Left lung (tissue), 10 donors: ENCODE results near the gene CAVIN4. TPM values are rescaled to one million over a fixed set of nuclear protein-coding genes. Genes with fewer than 3 reads are reported as not detected.

Source experiments
- ATAC-seq: fragments of 200-7000 bp; cut with Tn5 transposase; one replicate; pipeline ENCODE4 v1.9.1; 2020; ENCODE audit warnings: moderate library complexity
- DNase-seq, 4 donors: peaks; one replicate each; pipeline ENCODE4 v3.0.0-alpha.2; 2013 to 2020
- H3K27ac ChIP-seq, 2 donors: fragments of 200-600 bp; sonication (generic) in 1 of 2; one replicate each; pipeline versions ENCODE4 v1.5.0 to v1.8.0; 2020 to 2021
- H3K27me3 ChIP-seq, 2 donors: fragments of 200-600 bp; sonication (generic) in 1 of 2; one replicate each; pipeline versions ENCODE4 v1.5.0 to v1.8.0; 2020 to 2021
- H3K36me3 ChIP-seq, 2 donors: fragments of 200-600 bp; sonication (generic) in 1 of 2; one replicate each; pipeline versions ENCODE4 v1.5.0 to v1.8.0; 2020 to 2021
- H3K4me1 ChIP-seq, 2 donors: fragments of 200-600 bp; one replicate each; pipeline ENCODE4 v1.8.0; 2021
- H3K4me3 ChIP-seq, 2 donors: fragments of 200-600 bp; sonication (generic) in 1 of 2; one replicate each; pipeline versions ENCODE4 v1.5.0 to v1.8.0; 2020 to 2021; ENCODE audit warnings: mild to moderate bottlenecking in 1 of 2
- H3K9me3 ChIP-seq, 2 donors: fragments of 200-600 bp; sonication (generic) in 1 of 2; one replicate each; pipeline versions ENCODE4 v1.5.0 to v1.8.0; 2020 to 2021
- CTCF ChIP-seq, 2 donors: fragments of 200-600 bp; sonication (generic) in 1 of 2; IDR thresholded peaks; one replicate each; pipeline versions ENCODE4 v1.5.0 to v1.8.0; 2021; ENCODE audit warnings: antibody characterized with exemption in 2 of 2
- intact Hi-C, 2 donors: fragments of 100-400 bp; cut with DNase I; formaldehyde crosslinking; loops; one replicate each; pipeline versions ENCODE4 v1.11.2 to v1.14.2; 2022
- polyA plus RNA-seq, 6 donors: library from polyadenylated mRNA; unstranded; fragments of 120-200 nt; gene quantifications; one replicate each; pipeline ENCODE4 v1.2.1, GENCODE V29; 2013; ENCODE audit not compliant: insufficient read length in 6 of 6
- total RNA-seq, 2 donors: library from RNA; stranded (reverse); fragmentation: NEBNext Ultra II Directional; extraction: Animal tissue kit (Norgen Biotek cat#: 25700); gene quantifications; one replicate each; pipeline ENCODE4 v1.2.1, GENCODE V29; 2021
- donor health status: DM: no; HTN: yes; CAD: no.
- donor health status: DM: no; HTN: no; CAD: no.

The CAVIN4 gene
- total and polyA plus RNA-seq, 8 donors, result 0.85 to 2.6 (median 2.0) TPM

DNA sequence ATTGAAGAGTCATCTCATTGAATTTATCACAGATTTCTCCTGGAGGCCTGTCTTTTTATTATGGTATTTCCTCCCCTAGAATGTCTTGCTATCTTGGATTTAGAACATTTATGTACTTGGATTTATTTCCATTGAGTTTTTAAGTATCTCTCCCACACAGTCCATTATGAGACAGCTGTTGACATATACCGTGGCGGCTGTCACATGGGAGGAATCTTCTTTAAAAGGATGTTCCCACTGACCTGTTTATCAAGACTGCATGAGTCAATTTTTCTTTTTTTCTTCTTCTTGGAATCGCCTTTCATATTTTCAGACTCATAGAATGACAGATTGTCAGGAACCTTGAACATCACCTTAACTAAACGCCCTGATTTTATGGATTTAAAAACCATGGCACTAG is 2.9 kb upstream of the CAVIN4 start:
- H3K27ac ChIP-seq, result no peak overlapping the region
- TF ChIP-seq CTCF (IDR thresholded peaks at IDR 0.05), result no peak
- no peak overlapping the region for H3K4me3 ChIP-seq
- intact Hi-C loops, result no loop called here
- H3K27me3 ChIP-seq, result no peaks in the 10 kb centered on the region
- no peaks in the 10 kb centered on the region for H3K36me3 ChIP-seq
- DNase-seq (no peak), ATAC-seq (no peak)
- H3K4me1 ChIP-seq, result no peaks in the 10 kb centered on the region
- no peaks in the 10 kb centered on the region for H3K9me3 ChIP-seq

- no peak overlapping the region for H3K4me3 ChIP-seq
- H3K9me3 ChIP-seq, result no peaks in the 10 kb centered on the region
- H3K27me3 ChIP-seq, result no peaks in the 10 kb centered on the region
- no peak overlapping the region for H3K27ac ChIP-seq
- no peak for TF ChIP-seq CTCF (IDR thresholded peaks at IDR 0.05)
- no peaks in the 10 kb centered on the region for H3K36me3 ChIP-seq
- no peaks in the 10 kb centered on the region for H3K4me1 ChIP-seq
- no peak for ATAC-seq
- DNase-seq, result no peak
- intact Hi-C loops, result no loop called here
Observed at GRCh38 chr9:100575765-100576386, 2.0 kb upstream of the CAVIN4 start.

DNA sequence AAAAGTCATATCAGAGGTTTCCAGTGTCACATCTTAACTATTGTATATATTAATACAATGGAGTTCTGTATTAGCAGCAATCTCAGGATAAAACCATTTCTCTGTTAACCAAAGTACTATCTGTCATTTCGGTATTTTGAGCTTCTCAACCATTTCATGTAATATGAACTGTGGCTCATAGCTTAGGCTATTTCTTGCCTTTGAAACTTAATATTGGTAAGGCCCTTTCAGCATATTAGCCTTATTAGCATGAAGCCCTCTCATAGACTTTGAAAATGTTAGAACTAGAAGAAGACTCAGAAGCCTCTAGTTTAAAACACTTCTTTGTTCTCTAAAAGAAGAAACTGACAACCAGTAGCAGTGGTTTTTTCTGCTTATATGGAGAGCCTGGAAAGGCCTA is 731 bp downstream of the CAVIN4 start:
- intact Hi-C loops, result no loop called here
- Histone ChIP-seq H3K9me3 (no peaks in the 10 kb centered on the region), H3K36me3 (no peaks in the 10 kb centered on the region), H3K27ac (no peak overlapping the region), H3K4me3 (no peak overlapping the region), H3K4me1 (no peaks in the 10 kb centered on the region), H3K27me3 (no peaks in the 10 kb centered on the region)
- no peak for ATAC-seq
- DNase-seq, result no peak
- no peak for TF ChIP-seq CTCF (IDR thresholded peaks at IDR 0.05)

DNA sequence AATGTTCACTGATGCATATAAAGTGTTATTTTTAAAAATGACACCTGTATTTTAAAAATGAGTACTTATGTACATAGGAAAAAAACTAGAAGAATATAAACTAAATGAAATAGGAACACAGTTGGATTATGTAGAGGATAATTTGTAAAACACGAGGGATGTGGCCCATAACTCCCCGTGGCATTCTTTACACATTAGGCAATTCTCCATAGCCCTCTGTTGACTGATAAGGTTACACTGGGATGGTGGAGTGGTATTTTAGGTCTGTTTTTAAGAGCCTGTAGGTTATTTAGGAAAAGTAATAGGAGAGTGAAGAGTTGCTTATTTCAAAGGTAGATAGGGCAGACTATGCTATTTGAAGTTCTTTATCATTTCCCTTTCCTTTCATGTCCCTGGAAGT is 1.8 kb downstream of the CAVIN4 start:
- TF ChIP-seq CTCF (IDR thresholded peaks at IDR 0.05), result no peak
- no peak for DNase-seq
- Histone ChIP-seq H3K27me3 (no peaks in the 10 kb centered on the region), H3K27ac (no peak overlapping the region), H3K4me3 (no peak overlapping the region), H3K4me1 (no peaks in the 10 kb centered on the region), H3K9me3 (no peaks in the 10 kb centered on the region), H3K36me3 (no peaks in the 10 kb centered on the region)
- intact Hi-C loops, result no loop called here
- no peak for ATAC-seq

DNA sequence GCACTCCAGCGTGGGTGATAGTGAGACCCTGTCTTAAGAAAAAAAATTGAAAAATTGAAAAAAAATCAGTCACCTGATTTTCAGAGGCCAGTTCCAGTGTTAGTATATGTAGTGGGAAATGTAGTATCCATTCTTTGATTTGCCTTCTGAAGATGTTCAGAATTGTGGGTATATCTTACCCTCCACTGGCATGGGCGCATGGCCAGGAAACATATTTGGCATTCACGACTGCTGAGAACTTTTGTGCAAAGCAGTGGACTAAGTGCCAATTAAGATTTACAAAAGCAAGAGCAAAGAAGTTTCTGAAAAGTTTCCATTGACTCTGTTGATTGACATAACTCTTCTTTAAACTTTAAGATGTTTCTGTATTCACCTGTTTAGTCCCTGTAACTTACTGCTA is 2.4 kb downstream of the CAVIN4 start:
- Histone ChIP-seq H3K9me3 (no peaks in the 10 kb centered on the region), H3K27ac (no peak overlapping the region), H3K27me3 (no peaks in the 10 kb centered on the region), H3K36me3 (no peaks in the 10 kb centered on the region), H3K4me3 (no peak overlapping the region), H3K4me1 (no peaks in the 10 kb centered on the region)
- no peak for TF ChIP-seq CTCF (IDR thresholded peaks at IDR 0.05)
- no peak for DNase-seq
- no peak for ATAC-seq
- intact Hi-C loops, result no loop called here
